ENCODE measurements around the gene FAF1.

- TF ChIP-seq CTCF (IDR thresholded peaks at IDR 0.05) (no peak), EP300 (IDR thresholded peaks at IDR 0.05) (no peak)
Observed at GRCh38 chr1:50699795-50700194, 260.3 kb downstream of the FAF1 start.

Measured in ovary (tissue), 3 donors.